Body of pancreas (tissue), 4 donors: ENCODE measurements around the gene MRPS7.

Experiments
- POLR2A ChIP-seq, 3 donors: fragments of 450-650 bp; IDR thresholded peaks; one replicate each; pipeline ENCODE4 v1.6.1; 2016; ENCODE audit warnings: antibody characterized with exemption in 3 of 3, mild to moderate bottlenecking in 2 of 3
- TF ChIP-seq, protein P1 (sequence below), 7 experiments: fragments of 450-650 bp in 4 of 7; fragments of 200-600 bp in 3 of 7; sonication (generic) in 3 of 7; IDR thresholded peaks; one replicate each; pipeline ENCODE4 v1.5.1; 2016 to 2019; ENCODE audit warnings: antibody characterized with exemption in 7 of 7

DNA sequence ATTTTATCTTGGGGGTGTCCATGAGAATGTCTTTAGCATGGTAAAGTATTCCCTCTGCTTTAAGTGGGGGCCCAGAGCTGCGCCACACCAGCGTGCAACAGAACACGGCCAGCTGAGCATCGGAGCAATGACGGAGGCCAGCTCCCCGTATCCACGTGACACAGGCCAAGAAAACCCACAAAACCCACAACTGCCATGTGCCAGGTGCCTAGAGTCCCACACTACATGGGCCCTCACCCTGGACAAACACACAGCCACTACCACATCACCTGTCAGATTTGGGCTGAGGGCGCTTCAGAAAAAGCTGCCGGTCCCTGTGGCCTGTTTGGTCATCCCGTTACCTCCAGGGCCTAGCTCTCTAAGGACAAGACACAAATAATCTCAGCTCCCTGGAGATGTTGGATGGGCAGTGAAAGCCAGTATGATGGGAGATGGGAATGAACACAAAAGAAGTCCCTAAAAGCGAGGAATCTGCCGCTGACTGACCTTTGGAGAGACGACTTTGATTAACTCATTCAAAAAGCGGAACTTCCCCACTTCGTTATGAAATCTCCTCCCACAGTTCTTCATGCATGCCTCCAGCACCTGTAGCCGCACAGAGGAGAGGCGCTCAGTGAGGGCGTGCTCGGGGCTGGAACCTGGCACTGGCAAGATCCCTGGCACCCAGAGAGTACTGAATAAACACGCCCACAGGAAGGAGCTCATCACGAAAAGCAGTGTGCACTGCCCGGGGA lies 17.4 kb upstream of the MRPS7 start:
- TF ChIP-seq, protein P1, sequence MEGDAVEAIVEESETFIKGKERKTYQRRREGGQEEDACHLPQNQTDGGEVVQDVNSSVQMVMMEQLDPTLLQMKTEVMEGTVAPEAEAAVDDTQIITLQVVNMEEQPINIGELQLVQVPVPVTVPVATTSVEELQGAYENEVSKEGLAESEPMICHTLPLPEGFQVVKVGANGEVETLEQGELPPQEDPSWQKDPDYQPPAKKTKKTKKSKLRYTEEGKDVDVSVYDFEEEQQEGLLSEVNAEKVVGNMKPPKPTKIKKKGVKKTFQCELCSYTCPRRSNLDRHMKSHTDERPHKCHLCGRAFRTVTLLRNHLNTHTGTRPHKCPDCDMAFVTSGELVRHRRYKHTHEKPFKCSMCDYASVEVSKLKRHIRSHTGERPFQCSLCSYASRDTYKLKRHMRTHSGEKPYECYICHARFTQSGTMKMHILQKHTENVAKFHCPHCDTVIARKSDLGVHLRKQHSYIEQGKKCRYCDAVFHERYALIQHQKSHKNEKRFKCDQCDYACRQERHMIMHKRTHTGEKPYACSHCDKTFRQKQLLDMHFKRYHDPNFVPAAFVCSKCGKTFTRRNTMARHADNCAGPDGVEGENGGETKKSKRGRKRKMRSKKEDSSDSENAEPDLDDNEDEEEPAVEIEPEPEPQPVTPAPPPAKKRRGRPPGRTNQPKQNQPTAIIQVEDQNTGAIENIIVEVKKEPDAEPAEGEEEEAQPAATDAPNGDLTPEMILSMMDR (IDR thresholded peaks at IDR 0.05), result no peak
- TF ChIP-seq POLR2A (IDR thresholded peaks at IDR 0.05), result no peak
